Duodenal mucosa (tissue), 2 donors: ENCODE measurements around the gene MAD1L1.
"Not testable (repeated sequence)": the region's sequence is repeated elsewhere in the genome, so short reads cannot be mapped to it uniquely, and the experiment has no call there.

Experiments
- H3K27ac ChIP-seq: one replicate; pipeline ENCODE4 v1.7.0; 2013; ENCODE audit warnings: low read depth, low read length
- H3K27me3 ChIP-seq, 2 donors: one replicate each; pipeline ENCODE4 v1.7.0; 2013; ENCODE audit warnings: low read length in 2 of 2, control low read depth in 1 of 2; ENCODE audit not compliant: insufficient read depth in 2 of 2, control insufficient read depth in 1 of 2
- H3K36me3 ChIP-seq, 2 donors: one replicate each; pipeline ENCODE4 v1.7.0; 2013; ENCODE audit warnings: low read length in 2 of 2, control low read depth in 1 of 2; ENCODE audit not compliant: insufficient read depth in 2 of 2, control insufficient read depth in 1 of 2
- H3K4me1 ChIP-seq, 2 donors: one replicate each; pipeline ENCODE4 v1.7.0; 2013; ENCODE audit warnings: low read length in 2 of 2, control low read depth in 1 of 2; ENCODE audit not compliant: insufficient read depth in 2 of 2, control insufficient read depth in 1 of 2
- H3K4me3 ChIP-seq, 2 donors: one replicate each; pipeline ENCODE4 v1.7.0; 2013; ENCODE audit warnings: low read length in 2 of 2, low read depth in 1 of 2
- H3K9ac ChIP-seq, 2 donors: one replicate each; pipeline ENCODE4 v1.7.0; 2013; ENCODE audit warnings: low read length in 2 of 2, low read depth in 1 of 2
- H3K9me3 ChIP-seq, 2 donors: one replicate each; pipeline ENCODE4 v1.7.0; 2013; ENCODE audit warnings: low read length in 2 of 2, control low read depth in 1 of 2; ENCODE audit not compliant: control insufficient read depth in 1 of 2

Gene MAD1L1

DNA sequence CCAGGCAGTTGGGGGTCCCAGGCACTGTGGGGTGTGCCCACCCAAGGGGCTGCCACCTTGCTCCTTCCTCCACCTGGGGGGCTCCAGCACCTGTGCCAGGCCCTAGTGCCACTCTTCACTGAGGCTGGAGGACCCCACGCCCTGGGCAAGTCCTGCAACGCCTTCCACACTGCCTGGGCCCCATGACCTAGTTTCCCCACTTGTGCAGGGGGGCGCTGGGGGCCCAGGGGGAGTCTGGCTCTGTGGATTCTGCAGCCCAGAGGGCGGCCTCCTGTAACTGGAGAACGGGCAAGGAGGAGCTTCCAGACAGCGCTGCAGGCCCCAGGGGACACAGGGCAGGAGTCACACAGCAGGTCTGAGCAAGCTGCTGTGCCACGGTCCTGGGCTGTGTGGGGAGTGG lies 416.3 kb downstream of the MAD1L1 start:
- H3K9me3 ChIP-seq, H3K36me3 ChIP-seq, H3K27ac ChIP-seq, H3K27me3 ChIP-seq, H3K4me1 ChIP-seq, H3K4me3 ChIP-seq, H3K9ac ChIP-seq: not testable (repeated sequence)

DNA sequence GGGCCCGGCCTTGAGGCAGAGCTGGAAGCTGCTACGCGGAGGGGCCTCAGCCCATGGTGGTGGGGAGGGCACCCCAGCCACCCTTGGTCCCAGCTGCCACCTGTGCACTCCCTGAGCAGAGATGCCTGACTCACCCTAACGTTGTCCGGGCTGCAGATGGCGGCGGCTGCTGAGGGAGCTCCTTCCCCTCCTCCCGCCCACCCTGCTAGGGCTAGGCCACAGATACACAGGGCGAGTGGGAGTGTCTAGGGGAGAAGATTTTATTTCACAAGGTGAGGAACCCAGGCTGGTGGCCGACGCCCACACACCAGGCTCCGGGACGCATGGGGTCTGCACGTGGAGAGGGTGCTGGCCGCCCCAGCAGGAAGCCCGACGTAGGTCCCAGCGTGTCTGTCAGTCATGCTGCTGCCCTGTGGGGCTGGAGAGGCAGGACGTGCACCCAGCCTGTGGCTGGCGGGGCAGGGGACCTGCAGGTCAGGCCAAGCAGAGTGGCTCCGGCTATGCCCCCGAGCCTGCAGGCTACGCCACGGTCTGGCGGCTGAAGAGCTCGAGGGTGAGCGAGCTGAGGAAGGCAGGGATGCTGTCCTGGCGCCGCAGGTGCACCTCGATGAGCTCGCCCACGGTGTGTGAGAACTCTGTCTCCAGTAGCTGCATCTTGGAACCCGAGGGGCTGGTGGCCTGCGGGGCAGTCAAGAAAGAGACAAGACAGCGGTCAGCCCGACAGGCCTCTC lies 417.0 kb downstream of the MAD1L1 start:
- not testable (repeated sequence) for H3K9me3 ChIP-seq, H3K9ac ChIP-seq, H3K27me3 ChIP-seq, H3K27ac ChIP-seq, H3K36me3 ChIP-seq, H3K4me3 ChIP-seq, H3K4me1 ChIP-seq

DNA sequence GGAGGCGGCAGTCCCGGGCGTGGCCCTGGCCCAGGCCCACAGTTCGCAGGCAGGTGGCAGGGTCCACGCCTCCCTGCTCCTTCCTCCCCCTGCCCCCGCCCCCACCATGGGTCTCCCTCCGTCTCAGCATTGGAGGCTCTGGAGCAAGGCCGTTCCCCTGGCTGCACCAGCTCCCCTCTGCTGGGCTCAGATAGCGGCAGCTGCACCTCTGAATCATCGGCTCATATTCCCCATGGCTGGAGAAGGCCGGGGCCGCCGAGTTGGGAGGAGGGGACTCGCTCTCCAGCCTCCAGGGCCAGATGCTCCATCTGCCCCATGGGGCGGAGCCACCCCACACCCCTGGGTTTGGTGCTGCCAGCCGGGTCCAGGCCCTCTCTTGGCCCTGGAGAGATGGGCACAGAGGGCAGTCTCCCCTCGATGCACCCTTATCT lies 417.7 kb downstream of the MAD1L1 start:
- no peaks in the 10 kb centered on the region for H3K9me3 ChIP-seq
- peaks cover 0 to 5% of the 10 kb centered on the region in 2 donors for H3K4me1 ChIP-seq
- no peak overlapping the region for H3K9ac ChIP-seq
- no peaks in the 10 kb centered on the region for H3K36me3 ChIP-seq
- no peak overlapping the region for H3K4me3 ChIP-seq
- no peak overlapping the region for H3K27ac ChIP-seq
- H3K27me3 ChIP-seq: no peaks in the 10 kb centered on the region

DNA sequence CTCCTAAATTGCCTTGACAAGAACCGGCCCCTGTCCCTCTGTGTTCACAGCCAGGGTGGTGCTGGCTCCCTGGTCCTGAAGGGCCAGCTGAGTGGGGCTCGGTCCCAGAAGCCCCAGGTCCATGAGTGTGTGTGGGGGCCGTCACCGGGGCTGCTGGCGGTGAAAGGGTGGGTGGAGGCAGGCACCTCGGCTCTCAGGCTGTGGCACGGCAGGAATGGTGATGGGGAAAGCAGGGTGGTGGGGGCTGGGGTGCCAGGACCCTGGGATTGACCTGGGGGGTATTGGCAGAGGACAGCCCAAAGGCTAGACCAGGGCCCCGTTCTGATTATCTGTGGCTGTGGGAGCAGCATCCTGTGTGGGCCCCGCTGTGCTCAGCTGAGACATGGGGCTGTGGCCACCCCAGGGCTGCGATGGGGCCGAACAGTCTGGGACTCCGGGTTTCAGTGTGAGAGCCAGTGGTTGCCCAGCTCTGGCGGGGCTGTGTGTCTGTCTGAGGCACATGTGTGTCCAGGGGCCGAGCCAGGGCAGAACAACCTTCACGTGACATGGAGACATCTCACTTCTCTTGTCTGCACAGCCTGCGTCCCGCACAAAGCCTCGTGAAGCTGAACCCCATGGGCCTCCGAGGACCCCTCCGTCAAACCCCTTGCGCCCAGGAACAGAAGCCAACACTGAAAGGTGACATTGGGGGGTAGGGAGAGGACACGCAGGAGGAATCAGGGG lies 418.5 kb downstream of the MAD1L1 start:
- H3K9ac ChIP-seq: no peak overlapping the region
- no peaks in the 10 kb centered on the region for H3K36me3 ChIP-seq
- H3K27ac ChIP-seq: no peak overlapping the region
- no peak overlapping the region for H3K4me3 ChIP-seq
- H3K4me1 ChIP-seq: peaks cover 0 to 5% of the 10 kb centered on the region in 2 donors
- H3K27me3 ChIP-seq: no peaks in the 10 kb centered on the region
- H3K9me3 ChIP-seq: no peaks in the 10 kb centered on the region

DNA sequence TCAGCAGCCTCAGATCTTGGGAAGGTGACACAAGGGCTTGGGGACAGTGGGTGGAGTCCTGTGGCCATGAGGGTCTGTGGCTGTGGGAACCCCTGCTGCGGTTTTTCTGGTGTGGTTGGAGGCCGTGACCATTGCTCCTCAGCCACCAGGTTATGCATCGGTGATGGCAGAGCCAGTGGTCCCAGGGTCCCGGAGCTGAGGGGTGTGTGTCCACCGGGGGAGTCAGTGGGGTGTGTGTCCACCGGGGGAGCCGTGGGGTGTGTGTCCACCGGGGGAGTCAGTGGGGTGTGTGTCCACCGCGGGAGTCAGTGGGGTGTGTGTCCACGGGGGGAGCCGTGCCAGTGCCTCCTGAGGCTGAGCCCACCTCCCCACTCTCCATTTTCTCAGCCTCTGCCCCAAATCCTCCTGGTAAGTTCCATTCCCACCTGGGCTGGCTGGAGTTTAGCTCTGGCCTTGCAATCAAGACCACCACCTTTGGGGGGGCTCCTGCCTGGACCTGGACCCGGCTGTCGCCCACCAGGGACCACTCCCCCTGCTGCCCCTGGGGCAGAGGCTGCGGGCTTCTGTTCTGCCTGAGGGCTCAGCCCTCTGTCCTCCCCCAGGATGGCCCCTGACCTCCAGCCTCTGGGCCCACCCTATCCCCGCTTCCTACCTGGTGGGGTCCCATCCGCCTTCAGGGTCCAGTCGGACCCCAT lies 419.2 kb downstream of the MAD1L1 start:
- Histone ChIP-seq H3K9ac (no peak overlapping the region), H3K4me1 (peaks cover 0 to 5% of the 10 kb centered on the region in 2 donors), H3K27me3 (no peaks in the 10 kb centered on the region), H3K4me3 (no peak overlapping the region), H3K27ac (no peak overlapping the region), H3K36me3 (no peaks in the 10 kb centered on the region), H3K9me3 (no peaks in the 10 kb centered on the region)

DNA sequence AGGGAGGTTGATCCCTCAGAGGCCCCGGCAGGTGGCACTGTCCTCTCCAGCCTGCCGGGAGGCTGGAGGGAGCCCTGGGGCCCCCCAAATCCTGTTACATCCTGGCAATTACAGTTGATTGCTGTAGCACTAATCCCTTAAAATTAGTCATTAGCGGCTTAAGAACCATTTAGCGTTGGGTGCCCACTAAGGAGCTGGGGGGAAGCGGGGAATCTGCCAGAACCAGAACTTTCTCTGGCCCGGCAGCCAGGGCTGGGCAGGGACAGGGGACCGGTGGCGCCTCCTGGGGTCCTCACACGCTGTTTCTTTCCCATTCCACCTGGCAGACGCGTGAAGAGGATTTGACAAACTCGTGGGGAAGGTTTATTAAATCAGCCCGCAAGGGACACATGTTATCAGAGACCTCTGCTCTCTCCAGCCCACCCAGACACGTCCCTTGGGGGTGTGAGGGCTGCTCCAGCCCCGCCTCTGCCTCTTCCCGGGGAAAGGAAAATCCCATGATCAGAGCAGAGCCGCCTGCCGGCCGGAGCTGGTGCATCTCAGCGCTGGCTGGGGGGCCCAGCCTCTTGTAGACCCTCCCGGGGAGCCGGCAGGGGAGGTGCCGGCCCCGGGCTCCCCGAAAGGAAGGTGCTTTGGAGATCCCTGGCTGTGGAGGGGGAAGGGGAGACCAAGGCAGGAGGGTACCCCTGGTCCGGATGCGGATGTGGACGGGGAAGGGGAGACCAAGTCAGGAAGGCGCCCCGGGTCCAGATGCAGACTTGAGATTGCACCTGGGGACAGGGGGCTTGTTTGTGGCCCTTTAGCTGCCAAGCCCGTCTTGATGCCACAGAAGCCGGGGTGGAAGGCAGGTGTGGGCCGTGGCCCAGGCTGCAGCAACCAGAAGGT lies 420.0 kb downstream of the MAD1L1 start:
- Histone ChIP-seq H3K4me3 (no peak overlapping the region), H3K9me3 (no peaks in the 10 kb centered on the region), H3K4me1 (peaks cover 0 to 5% of the 10 kb centered on the region in 2 donors), H3K36me3 (no peaks in the 10 kb centered on the region), H3K27me3 (no peaks in the 10 kb centered on the region), H3K27ac (no peak overlapping the region), H3K9ac (no peak overlapping the region)

DNA sequence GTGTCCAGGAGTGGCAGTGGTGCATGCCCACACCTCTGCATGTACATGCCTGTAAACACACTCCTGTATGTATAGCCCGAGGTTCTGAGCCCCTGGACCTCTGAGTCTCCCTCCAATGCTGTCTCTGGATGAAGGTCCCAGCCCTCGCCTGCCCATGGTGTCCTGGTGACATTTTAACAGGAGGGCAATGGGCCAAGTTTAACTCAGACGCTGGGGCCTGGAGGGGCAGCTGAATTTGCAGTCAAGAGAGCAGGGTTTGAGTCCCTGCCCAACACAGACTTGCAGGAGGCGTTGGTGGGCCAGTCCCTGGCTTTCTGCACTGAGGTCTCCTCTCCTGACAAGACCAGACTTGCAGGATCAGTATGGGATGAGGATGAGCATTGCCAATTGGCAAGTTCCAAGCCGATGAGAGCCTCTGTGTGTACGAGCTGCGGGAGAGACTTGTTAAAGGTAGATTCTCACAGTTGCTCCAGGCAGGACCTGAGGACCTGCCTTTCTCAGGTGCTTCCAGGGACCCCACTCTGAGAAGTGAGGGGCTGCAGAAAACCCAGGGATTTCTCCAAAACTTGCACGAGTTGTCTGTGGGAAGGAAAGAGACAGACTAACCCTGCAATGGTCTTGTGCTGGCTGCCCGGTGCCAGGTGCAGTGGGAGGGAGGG lies 420.8 kb downstream of the MAD1L1 start:
- Histone ChIP-seq H3K4me3 (no peak overlapping the region), H3K27ac (no peak overlapping the region)

DNA sequence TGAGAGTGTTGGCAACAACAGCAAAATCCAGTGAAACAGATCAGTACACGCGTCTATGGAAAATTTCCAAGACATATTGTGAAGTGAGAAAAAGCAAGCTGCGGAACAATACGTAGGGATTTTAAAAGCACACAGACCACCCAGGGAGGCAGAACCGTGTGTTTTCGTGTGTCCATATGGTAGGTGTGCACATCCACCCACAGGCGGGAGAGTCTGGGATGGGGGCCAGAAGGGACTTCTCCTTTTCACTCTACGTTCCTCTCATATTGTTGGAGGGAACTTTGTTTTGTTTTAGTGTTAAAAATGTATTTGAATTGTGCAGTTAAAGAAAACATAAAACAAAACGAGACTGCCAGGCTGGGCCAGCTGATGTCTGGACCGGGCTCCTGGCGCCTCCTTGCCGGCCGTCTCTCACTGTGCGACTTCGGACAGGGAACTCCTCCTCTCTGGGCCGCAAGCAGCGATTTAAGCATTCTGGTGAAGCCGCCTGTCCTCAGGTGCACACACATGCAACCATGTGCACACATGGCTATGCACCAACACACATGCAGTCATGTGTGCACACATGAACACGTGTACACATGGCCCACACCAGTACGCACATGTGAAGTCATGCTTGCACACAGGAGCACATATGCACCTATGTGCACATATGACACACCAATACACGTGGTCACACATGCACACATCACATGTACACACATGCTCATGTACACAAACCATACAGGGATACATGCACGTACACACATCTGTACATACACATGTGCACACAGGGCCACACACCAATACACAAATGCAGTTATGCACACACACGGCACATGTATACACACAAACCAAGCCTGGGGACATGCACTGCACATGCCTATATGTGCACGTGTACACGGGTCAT lies 421.5 kb downstream of the MAD1L1 start:
- H3K36me3 ChIP-seq: no peaks in the 10 kb centered on the region
- H3K4me1 ChIP-seq: peaks cover 0 to 5% of the 10 kb centered on the region in 2 donors
- no peak overlapping the region for H3K4me3 ChIP-seq
- H3K9me3 ChIP-seq: no peaks in the 10 kb centered on the region
- H3K9ac ChIP-seq: no peak overlapping the region
- H3K27me3 ChIP-seq: no peaks in the 10 kb centered on the region
- H3K27ac ChIP-seq: no peak overlapping the region

More for the DNA sequence above, 420.8 kb downstream of the MAD1L1 start:
- no peak overlapping the region for H3K9ac ChIP-seq
- H3K9me3 ChIP-seq: no peaks in the 10 kb centered on the region
- H3K36me3 ChIP-seq: no peaks in the 10 kb centered on the region
- H3K4me1 ChIP-seq: peaks cover 0 to 5% of the 10 kb centered on the region in 2 donors
- no peaks in the 10 kb centered on the region for H3K27me3 ChIP-seq

DNA sequence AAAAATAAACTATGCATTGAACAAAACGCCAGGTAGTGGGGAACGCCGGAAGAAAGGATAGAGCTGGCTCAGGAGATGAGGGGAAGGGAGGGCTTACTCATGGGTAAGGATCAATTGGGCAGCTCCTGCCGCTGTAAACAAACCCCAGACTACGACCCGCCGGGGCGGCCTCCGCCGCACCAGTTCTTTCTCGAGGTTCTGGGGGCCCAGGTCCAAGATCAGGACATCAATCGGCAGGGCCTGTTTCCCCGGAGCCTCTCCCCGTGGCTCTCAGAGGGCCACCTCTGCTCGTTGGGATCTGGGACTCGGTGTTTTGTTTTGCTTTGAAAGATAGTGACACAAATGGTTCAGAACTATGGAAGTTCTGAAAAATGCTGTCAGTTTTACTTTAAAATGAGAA lies 422.2 kb downstream of the MAD1L1 start:
- no peak overlapping the region for H3K9ac ChIP-seq
- H3K9me3 ChIP-seq: no peaks in the 10 kb centered on the region
- H3K27ac ChIP-seq: no peak overlapping the region
- no peaks in the 10 kb centered on the region for H3K27me3 ChIP-seq
- no peak overlapping the region for H3K4me3 ChIP-seq
- no peaks in the 10 kb centered on the region for H3K36me3 ChIP-seq
- peaks cover 0 to 5% of the 10 kb centered on the region in 2 donors for H3K4me1 ChIP-seq
